Measurements from ENCODE around the gene ZNF740.

The ZNF740 gene

GRCh38 chr12:53152390-53152789, 28.1 kb upstream of the ZNF740 start:
- Histone ChIP-seq H2BK5ac (ENCODE audit: low read depth, low read length, poor library complexity) (no peak overlapping the region), H2AFZ (ENCODE audit: insufficient read depth, low read length, poor library complexity) (no peak overlapping the region), H2BK12ac (ENCODE audit: low read length) (no peak overlapping the region), H2AK5ac (ENCODE audit: low read length) (no peak overlapping the region), H3K4me3 (ENCODE audit: low read depth, low read length) (no peak overlapping the region), H4K8ac (ENCODE audit: low read depth, low read length) (no peak overlapping the region), H3K18ac (ENCODE audit: low read length) (no peak overlapping the region), H2BK120ac (ENCODE audit: insufficient read depth, low read length, poor library complexity) (no peak overlapping the region), H3K36me3 (ENCODE audit: control insufficient read depth in 1 of 2, insufficient read depth in 2 of 2, low read length in 2 of 2) (no peaks in the 10 kb centered on the region), H3K14ac (ENCODE audit: low read length) (no peak overlapping the region), H3K9me3 (ENCODE audit: insufficient read depth, low read depth, low read length) (no peaks in the 10 kb centered on the region), H3K4ac (ENCODE audit: low read depth, low read length) (no peak overlapping the region), H3K79me2 (ENCODE audit: control insufficient read depth, insufficient read depth, low read length, poor library complexity) (no peaks in the 10 kb centered on the region), H3K27ac (ENCODE audit: low read depth, low read length) (no peak overlapping the region), H3K23ac (ENCODE audit: low read length) (no peak overlapping the region), H3K27me3 (ENCODE audit: insufficient read depth, low read length) (no peaks in the 10 kb centered on the region), H3K9ac (ENCODE audit: low read length) (no peak overlapping the region), H4K91ac (ENCODE audit: low read depth, low read length) (no peak overlapping the region), H3K4me2 (ENCODE audit: low read length) (no peak overlapping the region), H3K4me1 (ENCODE audit: control insufficient read depth in 1 of 2, insufficient read depth in 2 of 2, low read length in 2 of 2) (no peaks in the 10 kb centered on the region), H3K79me1 (ENCODE audit: low read length) (no peaks in the 10 kb centered on the region), H4K12ac (ENCODE audit: low read depth, low read length) (no peak overlapping the region)
- no peak for DNase-seq

- Histone ChIP-seq H2AFZ (ENCODE audit: insufficient read depth, low read length, poor library complexity) (no peak overlapping the region), H4K8ac (ENCODE audit: low read depth, low read length) (no peak overlapping the region)
These were observed 21.2 kb upstream of the ZNF740 start for GRCh38 chr12:53159195-53159839.

GRCh38 chr12:53160000-53160399, 20.5 kb upstream of the ZNF740 start:
- Histone ChIP-seq H3K27ac (ENCODE audit: low read depth, low read length) (no peak overlapping the region), H3K27me3 (ENCODE audit: insufficient read depth, low read length) (no peaks in the 10 kb centered on the region), H4K12ac (ENCODE audit: low read depth, low read length) (no peak overlapping the region), H4K91ac (ENCODE audit: low read depth, low read length) (no peak overlapping the region), H3K9ac (ENCODE audit: low read length) (no peak overlapping the region), H3K4me2 (ENCODE audit: low read length) (no peak overlapping the region), H3K4me1 (ENCODE audit: control insufficient read depth in 1 of 2, insufficient read depth in 2 of 2, low read length in 2 of 2) (no peaks in the 10 kb centered on the region), H2AFZ (ENCODE audit: insufficient read depth, low read length, poor library complexity) (no peak overlapping the region), H2BK120ac (ENCODE audit: insufficient read depth, low read length, poor library complexity) (no peak overlapping the region), H2BK12ac (ENCODE audit: low read length) (no peak overlapping the region), H2AK5ac (ENCODE audit: low read length) (no peak overlapping the region), H3K79me2 (ENCODE audit: control insufficient read depth, insufficient read depth, low read length, poor library complexity) (no peaks in the 10 kb centered on the region), H3K4me3 (ENCODE audit: low read depth, low read length) (no peak overlapping the region), H3K79me1 (ENCODE audit: low read length) (no peaks in the 10 kb centered on the region), H3K14ac (ENCODE audit: low read length) (no peak overlapping the region), H3K36me3 (ENCODE audit: control insufficient read depth in 1 of 2, insufficient read depth in 2 of 2, low read length in 2 of 2) (no peaks in the 10 kb centered on the region), H3K4ac (ENCODE audit: low read depth, low read length) (no peak overlapping the region), H4K8ac (ENCODE audit: low read depth, low read length) (no peak overlapping the region), H3K23ac (ENCODE audit: low read length) (no peak overlapping the region), H3K9me3 (ENCODE audit: insufficient read depth, low read depth, low read length) (no peaks in the 10 kb centered on the region), H3K18ac (ENCODE audit: low read length) (no peak overlapping the region), H2BK5ac (ENCODE audit: low read depth, low read length, poor library complexity) (no peak overlapping the region)
- DNase-seq = no peak
- no CpG with 5 or more reads among the region's 16 CpGs for WGBS (ENCODE audit: extremely low coverage, insufficient coverage, insufficient read length)

More at GRCh38 chr12:53159195-53159839, 21.2 kb upstream of the ZNF740 start:
- no peak overlapping the region for H4K91ac ChIP-seq (ENCODE audit: low read depth, low read length)
- H3K9me3 ChIP-seq (ENCODE audit: insufficient read depth, low read depth, low read length) = no peaks in the 10 kb centered on the region
- no CpG with 5 or more reads among the region's 14 CpGs for WGBS (ENCODE audit: extremely low coverage, insufficient coverage, insufficient read length)
- no peak overlapping the region for H3K4ac ChIP-seq (ENCODE audit: low read depth, low read length)
- no peak overlapping the region for H3K27ac ChIP-seq (ENCODE audit: low read depth, low read length)
- H2BK120ac ChIP-seq (ENCODE audit: insufficient read depth, low read length, poor library complexity) = no peak overlapping the region
- H3K79me2 ChIP-seq (ENCODE audit: control insufficient read depth, insufficient read depth, low read length, poor library complexity) = no peaks in the 10 kb centered on the region
- no peak overlapping the region for H2AK5ac ChIP-seq (ENCODE audit: low read length)
- no peaks in the 10 kb centered on the region for H3K27me3 ChIP-seq (ENCODE audit: insufficient read depth, low read length)
- H3K4me2 ChIP-seq (ENCODE audit: low read length) = no peak overlapping the region
- no peak overlapping the region for H2BK12ac ChIP-seq (ENCODE audit: low read length)
- H3K18ac ChIP-seq (ENCODE audit: low read length) = no peak overlapping the region
- H4K12ac ChIP-seq (ENCODE audit: low read depth, low read length) = no peak overlapping the region
- no peak overlapping the region for H3K9ac ChIP-seq (ENCODE audit: low read length)
- no peak overlapping the region for H3K4me3 ChIP-seq (ENCODE audit: low read depth, low read length)
- H3K14ac ChIP-seq (ENCODE audit: low read length) = no peak overlapping the region
- no peak overlapping the region for H2BK5ac ChIP-seq (ENCODE audit: low read depth, low read length, poor library complexity)
- H3K4me1 ChIP-seq (ENCODE audit: control insufficient read depth in 1 of 2, insufficient read depth in 2 of 2, low read length in 2 of 2) = no peaks in the 10 kb centered on the region
- H3K23ac ChIP-seq (ENCODE audit: low read length) = no peak overlapping the region
- no peaks in the 10 kb centered on the region for H3K79me1 ChIP-seq (ENCODE audit: low read length)
- peak; percentile 68 to 91 for DNase-seq
- no peaks in the 10 kb centered on the region for H3K36me3 ChIP-seq (ENCODE audit: control insufficient read depth in 1 of 2, insufficient read depth in 2 of 2, low read length in 2 of 2)

DNA sequence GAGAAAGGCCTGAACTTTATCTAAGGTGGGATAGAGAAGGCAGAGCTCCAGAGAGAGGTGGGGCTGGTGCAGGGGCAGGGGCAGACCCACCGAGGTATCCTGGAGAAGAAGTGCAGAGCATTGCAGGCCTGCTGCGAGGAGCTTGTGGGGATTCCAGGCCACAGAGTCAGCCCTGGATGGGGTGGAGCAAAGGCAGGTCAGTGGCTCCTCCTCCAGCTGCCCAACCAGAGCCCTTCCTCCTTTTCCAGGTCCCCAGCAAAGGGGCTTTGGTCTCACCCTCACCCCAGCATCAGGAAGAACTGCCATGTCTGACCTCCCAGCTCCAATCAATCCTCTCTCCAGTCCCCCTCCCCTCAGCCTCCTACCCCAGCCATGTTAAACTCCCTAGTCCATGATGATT, 19.8 kb upstream of the ZNF740 start:
- Histone ChIP-seq H3K23ac (ENCODE audit: low read length) (no peak overlapping the region), H3K36me3 (ENCODE audit: control insufficient read depth in 1 of 2, insufficient read depth in 2 of 2, low read length in 2 of 2) (no peaks in the 10 kb centered on the region), H4K8ac (ENCODE audit: low read depth, low read length) (no peak overlapping the region), H3K27me3 (ENCODE audit: insufficient read depth, low read length) (no peaks in the 10 kb centered on the region), H3K18ac (ENCODE audit: low read length) (no peak overlapping the region), H4K12ac (ENCODE audit: low read depth, low read length) (no peak overlapping the region), H2AFZ (ENCODE audit: insufficient read depth, low read length, poor library complexity) (no peak overlapping the region), H4K91ac (ENCODE audit: low read depth, low read length) (no peak overlapping the region), H3K27ac (ENCODE audit: low read depth, low read length) (no peak overlapping the region), H3K4ac (ENCODE audit: low read depth, low read length) (no peak overlapping the region), H2BK5ac (ENCODE audit: low read depth, low read length, poor library complexity) (no peak overlapping the region), H3K4me2 (ENCODE audit: low read length) (no peak overlapping the region), H2BK120ac (ENCODE audit: insufficient read depth, low read length, poor library complexity) (no peak overlapping the region), H3K9ac (ENCODE audit: low read length) (no peak overlapping the region), H3K4me1 (ENCODE audit: control insufficient read depth in 1 of 2, insufficient read depth in 2 of 2, low read length in 2 of 2) (no peaks in the 10 kb centered on the region), H3K4me3 (ENCODE audit: low read depth, low read length) (no peak overlapping the region), H2AK5ac (ENCODE audit: low read length) (no peak overlapping the region), H3K79me1 (ENCODE audit: low read length) (no peaks in the 10 kb centered on the region), H3K9me3 (ENCODE audit: insufficient read depth, low read depth, low read length) (no peaks in the 10 kb centered on the region), H2BK12ac (ENCODE audit: low read length) (no peak overlapping the region), H3K14ac (ENCODE audit: low read length) (no peak overlapping the region), H3K79me2 (ENCODE audit: control insufficient read depth, insufficient read depth, low read length, poor library complexity) (no peaks in the 10 kb centered on the region)
- no CpG with 5 or more reads among the region's 2 CpGs for WGBS (ENCODE audit: extremely low coverage, insufficient coverage, insufficient read length)
- no peak for DNase-seq
